Measurements from ENCODE around the gene C2CD4C. TPM values are rescaled to one million over a fixed set of nuclear protein-coding genes. Genes with fewer than 3 reads are reported as not detected.

Gene C2CD4C
- polyA plus RNA-seq, 3 donors = not detected

DNA sequence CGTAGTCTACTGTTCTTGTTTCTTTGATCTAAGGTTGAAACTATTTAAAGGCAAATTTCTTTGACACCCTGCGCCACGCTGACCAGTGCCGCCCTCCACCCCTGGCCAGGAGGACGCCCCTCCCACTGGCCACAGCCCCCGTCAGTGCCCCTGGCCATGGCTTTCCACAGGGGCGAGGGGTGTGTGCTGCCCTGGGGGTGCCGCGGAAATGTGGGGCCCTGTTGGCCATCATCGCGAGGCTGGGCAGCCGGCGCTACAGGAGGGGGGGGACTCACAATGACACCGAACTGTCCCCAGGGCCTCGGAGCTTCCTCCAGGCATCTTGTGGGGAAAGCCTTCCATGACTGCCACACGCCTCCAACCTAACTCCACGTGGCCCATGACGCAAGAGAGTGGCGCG lies 41.0 kb upstream of the C2CD4C start:
- no peaks in the 10 kb centered on the region for H3K4me1 Mint-ChIP-seq
- Histone ChIP-seq H3K4me1 (ENCODE audit: control insufficient read depth in 1 of 2, insufficient read depth in 2 of 2, low read length in 2 of 2) (no peaks in the 10 kb centered on the region), H2AFZ (ENCODE audit: insufficient read depth, low read depth, low read length, poor library complexity, severe bottlenecking) (no peak overlapping the region), H3K27ac (ENCODE audit: low read depth in 1 of 2, low read length in 2 of 2) (no peak overlapping the region), H3K36me3 (replicated peaks in 1 of 2; ENCODE audit: control insufficient read depth in 1 of 2, insufficient read depth in 2 of 2, low read length in 2 of 2) (no peaks in the 10 kb centered on the region), H3K9ac (ENCODE audit: insufficient read depth, low read length, poor library complexity, severe bottlenecking) (no peak overlapping the region), H4K20me1 (ENCODE audit: insufficient read depth, low read length) (no peaks in the 10 kb centered on the region), H3K79me2 (ENCODE audit: insufficient read depth, low read length) (no peaks in the 10 kb centered on the region), H3K27me3 (ENCODE audit: control insufficient read depth in 2 of 2, insufficient read depth in 2 of 2, low read length in 2 of 2) (peaks cover 0 to 2% of the 10 kb centered on the region in 2 donors), H3K4me2 (replicated peaks; ENCODE audit: extremely low read depth, low read length, poor library complexity, severe bottlenecking) (no peak overlapping the region), H3K4me3 (replicated peaks in 1 of 3; ENCODE audit: low read depth in 2 of 3, low read length in 3 of 3) (no peak overlapping the region), H3K9me3 (replicated peaks in 1 of 2; ENCODE audit: control insufficient read depth in 1 of 2, insufficient read depth in 1 of 2, low read length in 2 of 2) (peaks cover 13 to 27% of the 10 kb centered on the region in 2 donors)
- WGBS (ENCODE audit: insufficient coverage) = 100% methylated on average over 9 of the region's 20 CpGs
- no peaks in the 10 kb centered on the region for H3K36me3 Mint-ChIP-seq
- H3K9me3 Mint-ChIP-seq = peaks cover 3 to 32% (median 20%) of the 10 kb centered on the region in 7 donors
- peaks cover 10 to 25% (median 10%) of the 10 kb centered on the region in 3 donors for H3K27me3 Mint-ChIP-seq (ENCODE audit: low read depth in 3 of 3)
- intact Hi-C loops (cut with micrococcal nuclease) = no loop called here
- no peak overlapping the region for H3K27ac Mint-ChIP-seq
- TF ChIP-seq CTCF (IDR thresholded peaks at IDR 0.05) = no peak
- no peak overlapping the region for H3K4me3 Mint-ChIP-seq
- DNase-seq = no peak

DNA sequence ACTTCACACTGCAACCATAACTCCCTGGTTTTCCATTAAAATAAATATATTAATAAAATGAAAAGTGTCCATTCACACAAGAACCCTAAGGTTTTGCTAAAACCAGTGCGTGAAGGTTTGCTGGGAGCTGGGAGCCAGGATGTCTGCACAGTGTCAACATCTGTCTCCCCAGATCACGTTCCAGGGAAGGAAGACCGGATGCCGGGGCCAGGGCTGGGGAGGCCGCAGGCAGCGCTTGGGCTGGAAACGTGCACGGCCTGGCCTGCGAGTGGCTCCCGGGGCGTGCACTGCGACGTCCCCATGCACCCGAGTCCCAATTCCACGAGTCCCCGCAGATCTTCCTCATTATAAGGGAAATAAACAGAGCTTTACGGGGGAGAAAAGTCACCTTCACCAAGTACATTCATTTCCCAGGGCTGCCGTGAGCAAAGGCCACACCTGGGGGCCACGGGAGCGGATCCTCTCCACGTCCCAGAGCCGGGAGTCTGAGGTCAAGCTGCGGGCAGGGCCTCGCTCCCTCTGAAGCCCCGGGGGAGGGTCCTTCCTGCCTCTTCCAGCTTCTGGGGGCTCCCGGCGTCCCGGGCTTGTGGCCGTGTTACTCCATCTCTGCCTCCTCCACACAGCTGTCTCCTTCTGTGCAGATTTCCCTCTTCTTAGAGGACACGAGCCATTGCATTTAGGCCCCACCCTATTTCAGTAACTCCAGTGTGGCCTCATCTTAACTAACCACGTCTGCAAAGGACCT lies 39.0 kb upstream of the C2CD4C start:
- Histone ChIP-seq H3K4me2 (replicated peaks; ENCODE audit: extremely low read depth, low read length, poor library complexity, severe bottlenecking) (no peak overlapping the region), H3K9ac (ENCODE audit: insufficient read depth, low read length, poor library complexity, severe bottlenecking) (no peak overlapping the region), H3K4me1 (ENCODE audit: control insufficient read depth in 1 of 2, insufficient read depth in 2 of 2, low read length in 2 of 2) (no peaks in the 10 kb centered on the region), H3K27me3 (ENCODE audit: control insufficient read depth in 2 of 2, insufficient read depth in 2 of 2, low read length in 2 of 2) (peaks cover 0 to 2% of the 10 kb centered on the region in 2 donors), H3K79me2 (ENCODE audit: insufficient read depth, low read length) (no peaks in the 10 kb centered on the region), H4K20me1 (ENCODE audit: insufficient read depth, low read length) (no peaks in the 10 kb centered on the region), H3K4me3 (replicated peaks in 1 of 3; ENCODE audit: low read depth in 2 of 3, low read length in 3 of 3) (no peak overlapping the region), H3K9me3 (replicated peaks in 1 of 2; ENCODE audit: control insufficient read depth in 1 of 2, insufficient read depth in 1 of 2, low read length in 2 of 2) (peaks cover 13 to 27% of the 10 kb centered on the region in 2 donors), H3K27ac (ENCODE audit: low read depth in 1 of 2, low read length in 2 of 2) (no peak overlapping the region), H3K36me3 (replicated peaks in 1 of 2; ENCODE audit: control insufficient read depth in 1 of 2, insufficient read depth in 2 of 2, low read length in 2 of 2) (no peaks in the 10 kb centered on the region), H2AFZ (ENCODE audit: insufficient read depth, low read depth, low read length, poor library complexity, severe bottlenecking) (no peak overlapping the region)
- Mint-ChIP-seq H3K36me3 (no peaks in the 10 kb centered on the region), H3K27ac (peak overlapping the region in 1 of 7 donors; percentile 35), H3K9me3 (peaks cover 5 to 38% (median 23%) of the 10 kb centered on the region in 7 donors), H3K4me1 (no peaks in the 10 kb centered on the region), H3K27me3 (ENCODE audit: low read depth in 3 of 3) (peaks cover 10 to 23% (median 10%) of the 10 kb centered on the region in 3 donors), H3K4me3 (peak overlapping the region in 1 of 2 donors; percentile 53)
- no peak for TF ChIP-seq CTCF (IDR thresholded peaks at IDR 0.05)
- intact Hi-C loops (cut with micrococcal nuclease) = no loop called here
- 64% methylated on average over 26 of the region's 31 CpGs for WGBS (ENCODE audit: insufficient coverage)
- no peak for DNase-seq

Measured in CD14-positive monocyte (primary cell).